ENCODE data around the gene NOS2. TPM values are rescaled to one million over a fixed set of nuclear protein-coding genes. Genes with fewer than 3 reads are reported as not detected.
"Not testable (repeated sequence)": the region's sequence is repeated elsewhere in the genome, so short reads cannot be mapped to it uniquely, and the experiment has no call there.

Gene NOS2
- total RNA-seq, 1 experiment from 2014 or later, result not detected

GRCh38 chr17:27788919-27789318, 11.4 kb downstream of the NOS2 start:
- DNase-seq (ENCODE audit: low spot score), result no peak

- DNase-seq (ENCODE audit: low spot score), result no peak
Measured at GRCh38 chr17:27783440-27784350, 16.6 kb downstream of the NOS2 start.

GRCh38 chr17:27782791-27783206, 17.5 kb downstream of the NOS2 start:
- no peak for DNase-seq (ENCODE audit: low spot score)

- no peak for DNase-seq (ENCODE audit: low spot score)
Measured at GRCh38 chr17:27780828-27781404, 19.4 kb downstream of the NOS2 start.

- DNase-seq (ENCODE audit: low spot score), result no peak
Measured at GRCh38 chr17:27780092-27780827, 20.1 kb downstream of the NOS2 start.

GRCh38 chr17:27778183-27778582, 22.1 kb downstream of the NOS2 start:
- DNase-seq (ENCODE audit: low spot score), result peak; percentile 52

GRCh38 chr17:27776882-27777624, 23.3 kb downstream of the NOS2 start:
- DNase-seq (ENCODE audit: low spot score), result no peak

GRCh38 chr17:27771586-27771985, 28.7 kb downstream of the NOS2 start:
- no peak for DNase-seq (ENCODE audit: low spot score)

- no peak for DNase-seq (ENCODE audit: low spot score)
Measured at GRCh38 chr17:27770877-27771276, 29.5 kb downstream of the NOS2 start.

- no peak for DNase-seq (ENCODE audit: low spot score)
Measured at GRCh38 chr17:27768858-27769410, 31.4 kb downstream of the NOS2 start.

GRCh38 chr17:27766438-27766837, 33.9 kb downstream of the NOS2 start:
- no peak for DNase-seq (ENCODE audit: low spot score)

GRCh38 chr17:27765353-27765752, 35.0 kb downstream of the NOS2 start:
- no peak for DNase-seq (ENCODE audit: low spot score)

GRCh38 chr17:27764589-27764988, 35.7 kb downstream of the NOS2 start:
- DNase-seq (ENCODE audit: low spot score), result no peak

- peak; percentile 31 for DNase-seq (ENCODE audit: low spot score)
Measured at GRCh38 chr17:27762527-27763305, 37.6 kb downstream of the NOS2 start.

GRCh38 chr17:27760931-27761330, 39.4 kb downstream of the NOS2 start:
- DNase-seq (ENCODE audit: low spot score), result not testable (repeated sequence)

- peak; percentile 43 for DNase-seq (ENCODE audit: low spot score)
Measured at GRCh38 chr17:27760069-27760885, 40.1 kb downstream of the NOS2 start.

- DNase-seq (ENCODE audit: low spot score), result no peak
Measured at GRCh38 chr17:27759528-27759927, 40.8 kb downstream of the NOS2 start.

- DNase-seq (ENCODE audit: low spot score), result peak; percentile 59
Measured at GRCh38 chr17:27756467-27757371, 43.6 kb downstream of the NOS2 start.
